Measurements from ENCODE around the gene PARD3B.

Gene PARD3B

GRCh38 chr2:204754898-204755297 is 209.6 kb downstream of the PARD3B start:
- no peak for DNase-seq (ENCODE audit: low spot score)

DNA sequence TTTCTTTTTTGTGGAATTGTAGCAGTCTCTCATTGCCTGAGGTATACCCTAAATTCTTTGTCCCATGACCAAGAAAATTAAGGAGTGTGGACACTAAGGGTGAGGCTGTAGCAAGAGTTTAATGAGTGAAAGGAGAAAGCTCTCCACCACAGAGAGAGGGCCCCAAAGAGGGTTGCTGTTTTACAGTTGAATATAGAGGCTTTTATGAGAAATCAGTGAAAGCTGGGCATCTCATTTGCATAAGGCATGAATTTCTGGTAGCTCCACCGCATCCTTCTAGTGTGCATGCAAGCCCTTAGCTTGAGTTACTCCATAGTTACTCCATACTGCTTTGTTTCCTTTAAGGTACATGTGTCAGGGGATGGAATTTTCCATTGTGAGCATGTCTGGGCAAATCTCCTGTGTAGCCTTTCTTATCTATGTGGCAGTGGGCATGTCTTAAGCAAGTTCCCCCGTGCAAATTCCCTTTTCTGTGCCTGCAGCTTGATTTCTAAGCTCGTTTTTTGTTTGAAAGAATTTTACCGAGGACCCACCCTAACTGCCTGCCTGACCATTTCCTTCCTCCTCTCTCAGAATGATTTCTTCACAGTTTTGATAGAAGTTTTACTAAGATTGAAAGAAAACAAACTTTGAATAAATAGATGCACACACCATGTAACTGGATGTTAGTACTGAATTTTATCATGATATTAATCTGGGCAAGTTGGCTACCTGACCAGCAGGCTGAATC is 218.9 kb downstream of the PARD3B start:
- DNase-seq (ENCODE audit: low spot score): no peak

- DNase-seq (ENCODE audit: low spot score): no peak
Measured at GRCh38 chr2:204770735-204771134, 225.5 kb downstream of the PARD3B start.

DNA sequence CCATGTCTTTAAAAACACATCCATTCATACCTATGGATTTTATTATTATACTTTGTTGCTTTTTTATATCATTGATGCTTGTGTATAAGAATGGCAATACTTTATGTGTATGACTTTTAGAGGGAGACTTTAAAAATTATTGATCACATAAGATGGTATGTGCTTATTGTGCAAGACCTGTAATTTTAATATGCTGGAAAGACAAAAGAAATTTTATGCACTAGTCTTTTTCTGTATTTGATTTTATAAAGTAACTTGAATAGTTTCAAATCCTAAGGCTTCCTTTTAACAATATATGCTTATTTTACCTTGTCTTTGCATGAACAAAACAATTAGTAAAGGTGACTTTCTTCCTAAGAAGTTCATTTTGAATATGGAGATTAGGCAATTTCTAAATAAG is 226.4 kb downstream of the PARD3B start:
- DNase-seq (ENCODE audit: low spot score): no peak

GRCh38 chr2:204772546-204772945 is 227.3 kb downstream of the PARD3B start:
- DNase-seq (ENCODE audit: low spot score): no peak

- no peak for DNase-seq (ENCODE audit: low spot score)
Measured at GRCh38 chr2:204775766-204776165, 230.5 kb downstream of the PARD3B start.

DNA sequence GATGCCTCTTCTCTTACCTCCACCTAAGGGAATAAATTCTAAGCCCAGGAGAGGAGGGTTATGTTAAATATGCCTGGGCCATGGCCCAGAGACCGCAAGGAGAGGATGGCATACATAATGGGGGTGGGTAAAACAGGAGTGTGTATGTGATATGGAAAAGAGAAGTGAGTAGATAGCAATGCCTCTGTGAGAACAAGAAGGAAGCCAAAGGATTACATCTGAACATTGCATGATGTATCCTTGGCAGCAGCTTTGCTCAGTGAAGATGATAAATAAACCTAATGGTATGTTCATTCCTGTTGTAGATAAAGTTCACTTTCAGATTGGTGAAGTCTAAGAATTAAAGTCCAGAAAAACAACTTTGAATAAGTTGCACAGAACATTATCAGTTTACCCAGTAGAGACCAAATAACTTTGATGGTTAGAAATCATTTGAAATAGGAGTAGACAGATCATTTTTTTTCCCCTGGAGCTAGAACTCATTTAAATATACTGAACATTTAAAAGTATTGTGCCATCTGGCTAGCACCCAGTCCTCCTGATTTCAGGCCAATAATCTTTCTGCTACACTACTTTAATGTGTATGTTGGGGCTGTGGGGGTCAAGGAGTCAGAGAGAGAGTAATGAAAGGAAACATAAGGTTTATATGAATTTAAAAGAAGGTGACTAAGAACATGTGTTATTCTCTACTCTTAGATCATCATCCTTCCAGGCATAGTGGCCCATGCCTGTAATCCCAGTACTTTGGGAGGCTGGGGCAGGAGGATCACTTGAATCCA is 231.7 kb downstream of the PARD3B start:
- peak; percentile 7 for DNase-seq (ENCODE audit: low spot score)

- no peak for DNase-seq (ENCODE audit: low spot score)
Measured at GRCh38 chr2:204779771-204780170, 234.5 kb downstream of the PARD3B start.

- no peak for DNase-seq (ENCODE audit: low spot score)
Measured at GRCh38 chr2:204781941-204782340, 236.7 kb downstream of the PARD3B start.

DNA sequence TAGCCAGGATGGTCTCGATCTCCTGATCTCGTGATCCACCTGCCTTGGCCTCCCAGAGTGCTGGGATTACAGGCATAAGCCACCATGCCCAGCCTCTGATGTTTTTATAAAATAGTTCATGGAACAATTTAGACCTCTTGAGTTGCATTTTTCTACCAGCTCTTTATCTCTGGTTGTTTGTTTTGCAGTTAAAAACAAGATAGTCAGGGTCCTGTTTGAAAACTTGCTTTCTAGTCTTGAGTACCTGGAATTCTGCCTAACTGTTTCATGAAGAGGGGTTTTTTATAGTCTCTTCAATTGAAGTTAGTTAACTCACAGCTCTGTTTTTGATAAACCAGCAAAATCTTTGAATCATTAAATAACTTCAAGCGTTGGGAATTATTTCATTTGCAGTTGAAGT is 244.8 kb downstream of the PARD3B start:
- DNase-seq (ENCODE audit: low spot score): no peak

GRCh38 chr2:204791230-204791629 is 246.0 kb downstream of the PARD3B start:
- peak; percentile 7 for DNase-seq (ENCODE audit: low spot score)

- no peak for DNase-seq (ENCODE audit: low spot score)
Measured at GRCh38 chr2:204794624-204795023, 249.3 kb downstream of the PARD3B start.

DNA sequence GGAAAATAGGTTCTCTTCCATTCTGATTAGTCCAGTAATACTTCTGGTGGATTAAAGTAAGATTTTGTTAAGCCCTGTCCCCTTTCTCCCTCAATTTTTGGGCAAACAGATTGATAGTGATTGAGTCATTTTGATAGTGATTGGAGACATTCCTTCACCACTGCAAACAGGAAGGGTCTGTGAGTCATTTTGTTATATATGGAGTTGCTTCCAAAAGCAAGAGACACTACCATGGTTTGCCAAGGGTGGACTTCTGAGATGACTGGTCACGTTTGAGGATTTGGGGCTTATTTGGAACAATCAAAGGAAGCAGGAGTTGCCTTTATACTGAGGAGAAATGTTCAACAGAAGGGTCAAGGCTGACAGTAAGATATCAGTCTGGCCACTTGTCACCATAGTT is 249.9 kb downstream of the PARD3B start:
- DNase-seq (ENCODE audit: low spot score): peak; percentile 29

DNA sequence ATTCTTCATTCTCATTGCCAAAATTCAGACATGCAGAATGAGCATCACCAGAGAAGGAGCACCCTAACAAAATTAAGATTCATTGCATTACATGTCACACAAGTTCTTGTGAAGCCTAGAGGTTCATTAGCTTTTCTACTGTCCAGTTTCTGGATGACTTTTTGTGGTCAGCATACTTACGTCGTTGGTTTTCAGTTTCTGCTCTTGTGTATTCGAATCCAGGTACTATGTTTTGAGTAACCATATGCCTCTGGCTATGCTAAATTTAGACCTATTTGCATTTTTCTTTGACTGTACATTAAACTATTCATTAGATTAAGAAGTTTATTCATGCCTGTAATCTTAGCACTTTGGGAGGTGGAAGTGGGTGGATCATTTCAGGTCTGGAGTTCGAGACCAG is 251.3 kb downstream of the PARD3B start:
- no peak for DNase-seq (ENCODE audit: low spot score)

GRCh38 chr2:204799791-204800190 is 254.5 kb downstream of the PARD3B start:
- DNase-seq (ENCODE audit: low spot score): no peak

GRCh38 chr2:204808494-204808893 is 263.2 kb downstream of the PARD3B start:
- no peak for DNase-seq (ENCODE audit: low spot score)

- DNase-seq (ENCODE audit: low spot score): no peak
Measured at GRCh38 chr2:204824751-204825453, 279.6 kb downstream of the PARD3B start.

DNA sequence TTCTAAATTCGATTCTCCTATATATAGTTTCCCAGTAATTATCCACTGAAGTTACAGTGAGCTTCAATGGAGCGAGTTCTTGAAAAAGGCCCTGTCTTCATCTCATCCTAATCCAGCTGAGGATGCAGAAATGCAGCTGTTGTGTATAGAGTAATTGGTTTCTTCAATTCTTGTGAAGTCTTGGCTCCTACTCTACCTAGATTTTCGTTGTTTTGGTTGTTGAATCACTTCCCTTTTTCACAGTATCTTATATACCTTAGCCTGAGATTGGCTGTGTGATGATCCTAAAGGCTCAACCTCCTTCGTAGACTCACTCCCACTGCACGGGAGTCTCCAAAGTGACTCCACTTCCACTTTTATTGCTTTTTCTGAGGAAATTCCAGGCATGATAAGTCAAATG is 280.4 kb downstream of the PARD3B start:
- no peak for DNase-seq (ENCODE audit: low spot score)

DNA sequence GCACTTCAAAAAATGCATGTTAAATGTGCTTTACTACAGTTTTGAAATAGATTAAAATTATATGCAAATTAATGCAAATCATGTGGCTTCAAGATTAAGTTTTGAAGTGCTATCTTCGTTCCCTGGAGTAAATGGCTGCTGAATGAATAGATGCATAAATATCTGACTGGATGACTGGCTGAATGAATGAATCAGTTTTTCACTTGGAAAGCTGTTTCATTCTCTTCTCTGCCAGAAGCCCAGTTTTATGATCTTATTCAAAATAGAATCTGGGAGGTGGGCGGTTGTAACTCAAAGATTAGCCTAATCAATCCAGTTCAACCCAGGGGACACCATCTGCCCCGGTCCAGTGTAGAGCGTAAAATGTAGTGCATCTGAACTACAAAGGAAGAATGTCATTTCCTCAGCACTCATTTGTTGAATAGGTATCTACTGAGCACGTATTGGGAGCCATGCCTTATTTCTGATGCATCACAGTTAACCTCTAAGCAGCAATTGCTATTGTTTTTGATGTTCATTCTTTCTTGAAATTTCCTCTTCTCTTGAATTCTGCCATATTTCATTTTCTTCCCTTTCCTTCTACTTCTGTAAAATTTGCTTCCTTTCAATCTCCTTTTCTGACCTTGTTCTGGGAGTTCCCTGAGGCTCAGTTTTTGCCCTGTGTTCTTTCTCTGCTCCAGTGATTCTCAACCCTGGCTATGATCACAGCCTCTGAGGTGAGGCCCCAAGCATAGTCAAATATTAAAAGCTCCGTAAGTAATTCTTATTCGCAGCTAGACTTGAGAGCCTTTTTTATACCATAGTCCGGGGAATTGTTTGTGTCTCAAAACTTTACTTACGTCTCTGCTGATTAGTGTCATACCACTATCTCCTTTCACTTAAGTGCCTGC is 282.7 kb downstream of the PARD3B start:
- no peak for DNase-seq (ENCODE audit: low spot score)

DNA sequence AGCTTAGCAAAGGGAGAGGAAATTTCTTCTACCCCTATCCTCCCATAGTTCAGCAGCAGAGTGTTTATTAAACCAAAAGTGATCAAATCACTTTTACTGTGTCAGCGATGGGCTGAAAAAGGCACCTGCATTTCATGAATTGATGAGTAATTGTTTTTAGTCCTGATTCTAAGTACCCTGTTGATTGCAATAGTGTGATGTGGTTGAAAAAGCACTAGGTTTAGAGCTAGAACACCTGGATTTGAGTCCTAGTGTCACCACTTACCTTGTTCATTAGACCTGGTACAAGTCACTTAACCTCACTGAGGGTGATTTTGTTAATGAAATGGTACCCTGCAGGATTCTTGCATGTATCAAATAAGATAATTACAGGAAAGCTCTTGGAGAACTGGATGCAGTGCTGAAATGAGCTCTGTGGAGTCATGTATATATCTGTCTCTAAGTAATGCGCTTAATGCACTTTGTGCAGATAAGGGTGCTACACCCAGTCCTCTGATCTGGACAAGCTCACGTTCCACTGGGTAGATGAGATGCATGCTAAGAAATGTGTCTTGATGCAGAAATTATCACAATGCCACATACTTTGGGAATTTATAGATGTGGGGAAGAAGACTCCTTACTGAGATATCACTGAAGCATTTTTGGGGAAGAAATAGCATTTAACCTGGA is 289.6 kb downstream of the PARD3B start:
- DNase-seq (ENCODE audit: low spot score): no peak

- no peak for DNase-seq (ENCODE audit: low spot score)
Measured at GRCh38 chr2:204835786-204836185, 290.5 kb downstream of the PARD3B start.
